Measurements from ENCODE around the gene LYPD3. TPM values are rescaled to one million over a fixed set of nuclear protein-coding genes. Genes with fewer than 3 reads are reported as not detected.

The LYPD3 gene
- total RNA-seq, 2 donors from 2014 or later, result 3.1 to 4.1 TPM

GRCh38 chr19:43499042-43499441, 33.6 kb upstream of the LYPD3 start:
- Mint-ChIP-seq H3K27ac (no peak overlapping the region), H3K27me3 (ENCODE audit: low read depth) (no peaks in the 10 kb centered on the region), H3K4me1 (ENCODE audit: low read depth) (peaks cover 19% of the 10 kb centered on the region), H3K9me3 (no peaks in the 10 kb centered on the region), H3K4me3 (no peak overlapping the region), H3K36me3 (ENCODE audit: insufficient read depth in 2 of 2) (peaks cover 2 to 16% of the 10 kb centered on the region in 2 donors)
- ATAC-seq (replicated peaks in 1 of 2) (no peak), DNase-seq (no peak)

GRCh38 chr19:43498233-43498842, 32.9 kb upstream of the LYPD3 start:
- Mint-ChIP-seq H3K27ac (no peak overlapping the region), H3K4me3 (no peak overlapping the region), H3K36me3 (ENCODE audit: insufficient read depth in 2 of 2) (peaks cover 2 to 16% of the 10 kb centered on the region in 2 donors), H3K27me3 (ENCODE audit: low read depth) (no peaks in the 10 kb centered on the region), H3K4me1 (ENCODE audit: low read depth) (peaks cover 14% of the 10 kb centered on the region), H3K9me3 (no peaks in the 10 kb centered on the region)
- ATAC-seq (replicated peaks in 1 of 2) (no peak), DNase-seq (no peak)

- no peak overlapping the region for H3K27ac Mint-ChIP-seq
These were observed 31.6 kb upstream of the LYPD3 start for GRCh38 chr19:43496960-43497359.

GRCh38 chr19:43495082-43495481, 29.7 kb upstream of the LYPD3 start:
- Mint-ChIP-seq H3K36me3 (ENCODE audit: insufficient read depth in 2 of 2) (peaks cover 0 to 8% of the 10 kb centered on the region in 2 donors), H3K4me3 (no peak overlapping the region), H3K9me3 (no peaks in the 10 kb centered on the region), H3K4me1 (ENCODE audit: low read depth) (no peaks in the 10 kb centered on the region), H3K27me3 (ENCODE audit: low read depth) (no peaks in the 10 kb centered on the region), H3K27ac (no peak overlapping the region)
- DNase-seq (no peak), ATAC-seq (replicated peaks in 1 of 2) (no peak)

More at GRCh38 chr19:43496960-43497359, 31.6 kb upstream of the LYPD3 start:
- no peaks in the 10 kb centered on the region for H3K27me3 Mint-ChIP-seq (ENCODE audit: low read depth)
- DNase-seq (no peak), ATAC-seq (replicated peaks in 1 of 2) (no peak)
- H3K4me1 Mint-ChIP-seq (ENCODE audit: low read depth), result no peaks in the 10 kb centered on the region
- no peak overlapping the region for H3K4me3 Mint-ChIP-seq
- peaks cover 0 to 9% of the 10 kb centered on the region in 2 donors for H3K36me3 Mint-ChIP-seq (ENCODE audit: insufficient read depth in 2 of 2)
- H3K9me3 Mint-ChIP-seq, result no peaks in the 10 kb centered on the region

- peaks cover 0 to 2% of the 10 kb centered on the region in 2 donors for H3K36me3 Mint-ChIP-seq (ENCODE audit: insufficient read depth in 2 of 2)
- no peak overlapping the region for H3K4me3 Mint-ChIP-seq
- DNase-seq (no peak), ATAC-seq (replicated peaks in 1 of 2) (no peak)
- no peak overlapping the region for H3K27ac Mint-ChIP-seq
- H3K4me1 Mint-ChIP-seq (ENCODE audit: low read depth), result no peaks in the 10 kb centered on the region
- H3K9me3 Mint-ChIP-seq, result no peaks in the 10 kb centered on the region
- no peaks in the 10 kb centered on the region for H3K27me3 Mint-ChIP-seq (ENCODE audit: low read depth)
These were observed 25.4 kb upstream of the LYPD3 start for GRCh38 chr19:43490759-43491158.

GRCh38 chr19:43489979-43490599, 24.7 kb upstream of the LYPD3 start:
- Mint-ChIP-seq H3K4me1 (ENCODE audit: low read depth) (no peaks in the 10 kb centered on the region), H3K27ac (no peak overlapping the region), H3K4me3 (no peak overlapping the region), H3K27me3 (ENCODE audit: low read depth) (no peaks in the 10 kb centered on the region), H3K9me3 (no peaks in the 10 kb centered on the region), H3K36me3 (ENCODE audit: insufficient read depth in 2 of 2) (no peaks in the 10 kb centered on the region)
- DNase-seq (no peak), ATAC-seq (replicated peaks in 1 of 2) (no peak)

GRCh38 chr19:43489310-43489709, 23.9 kb upstream of the LYPD3 start:
- no peaks in the 10 kb centered on the region for H3K9me3 Mint-ChIP-seq
- DNase-seq (no peak), ATAC-seq (replicated peaks in 1 of 2) (no peak)
- H3K36me3 Mint-ChIP-seq (ENCODE audit: insufficient read depth in 2 of 2), result no peaks in the 10 kb centered on the region
- no peaks in the 10 kb centered on the region for H3K27me3 Mint-ChIP-seq (ENCODE audit: low read depth)
- no peak overlapping the region for H3K27ac Mint-ChIP-seq
- H3K4me3 Mint-ChIP-seq, result no peak overlapping the region
- no peaks in the 10 kb centered on the region for H3K4me1 Mint-ChIP-seq (ENCODE audit: low read depth)

GRCh38 chr19:43488179-43488578, 22.8 kb upstream of the LYPD3 start:
- DNase-seq (no peak), ATAC-seq (replicated peaks in 1 of 2) (no peak)
- Mint-ChIP-seq H3K4me1 (ENCODE audit: low read depth) (no peaks in the 10 kb centered on the region), H3K4me3 (no peak overlapping the region), H3K36me3 (ENCODE audit: insufficient read depth in 2 of 2) (no peaks in the 10 kb centered on the region), H3K9me3 (no peaks in the 10 kb centered on the region), H3K27me3 (ENCODE audit: low read depth) (no peaks in the 10 kb centered on the region), H3K27ac (no peak overlapping the region)

- Mint-ChIP-seq H3K9me3 (no peaks in the 10 kb centered on the region), H3K36me3 (ENCODE audit: insufficient read depth in 2 of 2) (no peaks in the 10 kb centered on the region), H3K27ac (no peak overlapping the region), H3K4me1 (ENCODE audit: low read depth) (no peaks in the 10 kb centered on the region), H3K27me3 (ENCODE audit: low read depth) (no peaks in the 10 kb centered on the region), H3K4me3 (no peak overlapping the region)
- DNase-seq (no peak), ATAC-seq (replicated peaks in 1 of 2) (no peak)
These were observed 21.0 kb upstream of the LYPD3 start for GRCh38 chr19:43486412-43486811.

GRCh38 chr19:43485951-43486350, 20.5 kb upstream of the LYPD3 start:
- no peak for DNase-seq
- Mint-ChIP-seq H3K9me3 (no peaks in the 10 kb centered on the region), H3K4me1 (ENCODE audit: low read depth) (no peaks in the 10 kb centered on the region), H3K27me3 (ENCODE audit: low read depth) (no peaks in the 10 kb centered on the region), H3K27ac (no peak overlapping the region), H3K4me3 (no peak overlapping the region), H3K36me3 (ENCODE audit: insufficient read depth in 2 of 2) (no peaks in the 10 kb centered on the region)
- ATAC-seq (replicated peaks in 1 of 2), result no peak

- Mint-ChIP-seq H3K4me3 (no peak overlapping the region), H3K27me3 (ENCODE audit: low read depth) (no peaks in the 10 kb centered on the region), H3K27ac (no peak overlapping the region), H3K9me3 (no peaks in the 10 kb centered on the region), H3K36me3 (ENCODE audit: insufficient read depth in 2 of 2) (peaks cover 0 to 4% of the 10 kb centered on the region in 2 donors), H3K4me1 (ENCODE audit: low read depth) (no peaks in the 10 kb centered on the region)
- DNase-seq, result no peak
- no peak for ATAC-seq (replicated peaks in 1 of 2)
These were observed 17.9 kb upstream of the LYPD3 start for GRCh38 chr19:43483281-43483680.

- H3K4me1 Mint-ChIP-seq (ENCODE audit: low read depth), result no peaks in the 10 kb centered on the region
- no peak for DNase-seq
- no peaks in the 10 kb centered on the region for H3K27me3 Mint-ChIP-seq (ENCODE audit: low read depth)
- H3K9me3 Mint-ChIP-seq, result no peaks in the 10 kb centered on the region
- H3K36me3 Mint-ChIP-seq (ENCODE audit: insufficient read depth in 2 of 2), result peaks cover 0 to 4% of the 10 kb centered on the region in 2 donors
- no peak for ATAC-seq (replicated peaks in 1 of 2)
- H3K4me3 Mint-ChIP-seq, result no peak overlapping the region
- H3K27ac Mint-ChIP-seq, result no peak overlapping the region
These were observed 16.8 kb upstream of the LYPD3 start for GRCh38 chr19:43482193-43482592.

GRCh38 chr19:43481701-43482100, 16.3 kb upstream of the LYPD3 start:
- no peak for ATAC-seq (replicated peaks in 1 of 2)
- no peak for DNase-seq
- Mint-ChIP-seq H3K27me3 (ENCODE audit: low read depth) (no peaks in the 10 kb centered on the region), H3K4me3 (no peak overlapping the region), H3K27ac (no peak overlapping the region), H3K9me3 (no peaks in the 10 kb centered on the region), H3K36me3 (ENCODE audit: insufficient read depth in 2 of 2) (peaks cover 0 to 4% of the 10 kb centered on the region in 2 donors), H3K4me1 (ENCODE audit: low read depth) (no peaks in the 10 kb centered on the region)

- no peak for ATAC-seq (replicated peaks in 1 of 2)
- no peak overlapping the region for H3K27ac Mint-ChIP-seq
- peaks cover 0 to 4% of the 10 kb centered on the region in 2 donors for H3K36me3 Mint-ChIP-seq (ENCODE audit: insufficient read depth in 2 of 2)
- H3K4me1 Mint-ChIP-seq (ENCODE audit: low read depth), result peaks cover 7% of the 10 kb centered on the region
- no peaks in the 10 kb centered on the region for H3K9me3 Mint-ChIP-seq
- no peaks in the 10 kb centered on the region for H3K27me3 Mint-ChIP-seq (ENCODE audit: low read depth)
- no peak overlapping the region for H3K4me3 Mint-ChIP-seq
- no peak for DNase-seq
These were observed 15.2 kb upstream of the LYPD3 start for GRCh38 chr19:43480574-43480973.
